ENCODE data around the gene OR8B4. TPM values are rescaled to one million over a fixed set of nuclear protein-coding genes. Genes with fewer than 3 reads are reported as not detected.
"Not testable (repeated sequence)": the region's sequence is repeated elsewhere in the genome, so short reads cannot be mapped to it uniquely, and the experiment has no call there.

OR8B4 gene
- total RNA-seq, 4 donors from 2014 or later, result not detected

GRCh38 chr11:124409906-124410305 lies 14.8 kb downstream of the OR8B4 start:
- TF ChIP-seq CTCF (IDR thresholded peaks at IDR 0.05) (no peak), EP300 (IDR thresholded peaks at IDR 0.05) (no peak), POLR2A (IDR thresholded peaks at IDR 0.05) (no peak)
- Histone ChIP-seq H3K9me3 (no peaks in the 10 kb centered on the region), H3K27me3 (no peaks in the 10 kb centered on the region), H3K4me3 (no peak overlapping the region), H3K27ac (no peak overlapping the region), H3K4me1 (no peaks in the 10 kb centered on the region), H3K36me3 (no peaks in the 10 kb centered on the region)
- no peak for DNase-seq (ENCODE audit: low spot score in 2 of 2)
- WGBS, 2 donors, result 87 to 89% methylated on average over 7 of the region's 7 CpGs

GRCh38 chr11:124405581-124405980 lies 19.1 kb downstream of the OR8B4 start:
- no peak for DNase-seq (ENCODE audit: low spot score in 2 of 2)
- 22 to 31% methylated on average over 2 of the region's 2 CpGs for WGBS, 2 donors

GRCh38 chr11:124403186-124403585 lies 21.5 kb downstream of the OR8B4 start:
- H3K27ac ChIP-seq; DNase-seq (ENCODE audit: low spot score in 2 of 2); H3K4me3 ChIP-seq; H3K36me3 ChIP-seq; H3K9me3 ChIP-seq; H3K27me3 ChIP-seq; H3K4me1 ChIP-seq: not testable (repeated sequence)
- WGBS, 2 donors, result 85 to 93% methylated on average over 18 to 25 of the region's 27 CpGs

More at GRCh38 chr11:124405581-124405980, 19.1 kb downstream of the OR8B4 start:
- Histone ChIP-seq H3K4me1 (no peaks in the 10 kb centered on the region), H3K36me3 (no peaks in the 10 kb centered on the region), H3K4me3 (no peak overlapping the region), H3K27ac (no peak overlapping the region), H3K27me3 (no peaks in the 10 kb centered on the region), H3K9me3 (no peaks in the 10 kb centered on the region)
- no peak for TF ChIP-seq POLR2A (IDR thresholded peaks at IDR 0.05)

GRCh38 chr11:124402326-124402922 lies 22.2 kb downstream of the OR8B4 start:
- Histone ChIP-seq H3K9me3 (no peaks in the 10 kb centered on the region), H3K4me3 (no peak overlapping the region), H3K27me3 (no peaks in the 10 kb centered on the region), H3K27ac (no peak overlapping the region), H3K4me1 (no peaks in the 10 kb centered on the region), H3K36me3 (no peaks in the 10 kb centered on the region)
- WGBS, 2 donors, result 54 to 55% methylated on average over 8 of the region's 8 CpGs
- peak in 1 of 2 donors; percentile 62 for DNase-seq (ENCODE audit: low spot score in 2 of 2)
- no peak for TF ChIP-seq EP300 (IDR thresholded peaks at IDR 0.05)
- no peak for TF ChIP-seq POLR2A (IDR thresholded peaks at IDR 0.05)
- peak in 4 of 5 experiments; percentile 22 to 42 (median 39) for TF ChIP-seq CTCF (IDR thresholded peaks at IDR 0.05)

GRCh38 chr11:124398924-124399323 lies 25.7 kb downstream of the OR8B4 start, which contains the start of gene OR8B3:
Gene OR8B3, minus strand, starts transcription at chr11:124399024. Its CDS starts 1,673 bp downstream, at chr11:124397351.
- Histone ChIP-seq H3K4me1 (no peaks in the 10 kb centered on the region), H3K9me3 (no peaks in the 10 kb centered on the region), H3K36me3 (no peaks in the 10 kb centered on the region), H3K4me3 (no peak within 1 kb of the TSS), H3K27ac (no peak within 1 kb of the TSS), H3K27me3 (no peaks in the 10 kb centered on the region)
- DNase-seq (ENCODE audit: low spot score in 2 of 2), result no peak
- no peak for TF ChIP-seq CTCF (IDR thresholded peaks at IDR 0.05)
- TF ChIP-seq POLR2A (IDR thresholded peaks at IDR 0.05), result no peak
- no peak for TF ChIP-seq EP300 (IDR thresholded peaks at IDR 0.05)

- not testable (repeated sequence) for H3K36me3 ChIP-seq; DNase-seq (ENCODE audit: low spot score in 2 of 2); H3K27ac ChIP-seq; H3K4me1 ChIP-seq; H3K4me3 ChIP-seq; H3K27me3 ChIP-seq; H3K9me3 ChIP-seq
- WGBS, 2 donors, result 81 to 88% methylated on average over 2 of the region's 4 CpGs
Measured at GRCh38 chr11:124396847-124397246, 27.8 kb downstream of the OR8B4 start.

GRCh38 chr11:124394408-124394807 lies 30.3 kb downstream of the OR8B4 start:
- Histone ChIP-seq H3K4me1 (no peaks in the 10 kb centered on the region), H3K36me3 (no peaks in the 10 kb centered on the region), H3K27me3 (no peaks in the 10 kb centered on the region), H3K9me3 (no peaks in the 10 kb centered on the region), H3K27ac (no peak overlapping the region), H3K4me3 (no peak overlapping the region)
- no peak for DNase-seq (ENCODE audit: low spot score in 2 of 2)
- TF ChIP-seq EP300 (IDR thresholded peaks at IDR 0.05) (no peak), POLR2A (IDR thresholded peaks at IDR 0.05) (no peak), CTCF (IDR thresholded peaks at IDR 0.05) (no peak)
- 94 to 95% methylated on average over 3 of the region's 3 CpGs for WGBS, 2 donors
